GM23248 (cell line): ENCODE results near the gene FHOD1.

Experiments used
- EZH2 ChIP-seq: fragments of 200-600 bp; sonication (generic); IDR thresholded peaks from 2 replicates; pipeline ENCODE4 v1.6.1; 2018; ENCODE audit warnings: antibody characterized with exemption, mild to moderate bottlenecking; ENCODE audit not compliant: insufficient read depth, poor library complexity, severe bottlenecking
- EZH2phosphoT487 ChIP-seq: fragments of 200-600 bp; sonication (generic); IDR thresholded peaks from 2 replicates; pipeline ENCODE4 v1.6.1; 2018; ENCODE audit warnings: antibody characterized with exemption, moderate library complexity, mild to moderate bottlenecking, low read depth; ENCODE audit not compliant: insufficient read depth

DNA sequence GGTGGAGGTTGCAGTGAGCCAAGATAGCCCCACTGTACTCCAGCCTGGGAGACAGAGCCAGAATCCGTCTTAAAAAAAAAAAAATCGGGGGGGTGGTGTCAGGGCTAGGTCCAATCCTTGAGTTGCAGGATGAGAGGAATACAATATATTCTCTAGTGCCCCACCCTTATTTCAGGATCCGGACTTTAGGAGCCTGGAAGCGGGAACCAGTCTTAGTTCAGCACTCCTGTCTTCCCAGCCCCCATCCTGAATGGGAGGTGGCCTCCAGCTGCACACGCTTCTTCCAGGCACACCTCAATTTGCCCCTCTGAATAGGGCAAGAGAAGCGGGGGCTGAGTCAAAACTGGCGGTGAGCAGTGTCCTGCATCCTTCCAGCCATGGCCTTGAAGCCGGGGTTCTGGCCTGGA, 1.6 kb downstream of the FHOD1 start:
- no peak for TF ChIP-seq EZH2phosphoT487
- no peak for TF ChIP-seq EZH2
